K562 (cell line): Measurements from ENCODE around the gene SULT2B1. TPM values are rescaled to one million over a fixed set of nuclear protein-coding genes. Genes with fewer than 3 reads are reported as not detected.
"Not testable (repeated sequence)": the region's sequence is repeated elsewhere in the genome, so short reads cannot be mapped to it uniquely, and the experiment has no call there.

Experiments used
- ATAC-seq: fragments of 200-7000 bp; cut with Tn5 transposase; 3 replicates; pipeline ENCODE4 v1.9.1; 2020; ENCODE audit warnings: moderate library complexity
- BruUV-seq: library from RNA; stranded (reverse); fragments of 400-500 nt; replicated peaks from 2 replicates; lab custom pipeline; 2021; lab: Mats Ljungman, UMichigan
- CTCF ChIA-PET: fragments of 300-600 bp; formaldehyde crosslinking; extraction: SDS; loops from one replicate; lab custom pipeline; 2021; ENCODE audit warnings: low intra/inter-chr PET ratio; lab: Yijun Ruan, JAX
- POLR2A ChIA-PET: fragments of 300-600, 350-650 bp; sonication (Branson Sonifier 250); formaldehyde crosslinking; extraction: SDS; loops from one replicate; lab custom pipeline; 2021; ENCODE audit warnings: antibody characterized with exemption, inconsistent platforms; lab: Yijun Ruan, JAX
- DNase-seq, 4 experiments: peaks; one replicate each; pipeline versions ENCODE4 v3.0.0 to v3.0.0-alpha.2; 2011 to 2018; ENCODE audit warnings: low spot score in 3 of 4, mixed read lengths in 3 of 4; ENCODE audit errors: extremely low read depth in 1 of 4
- FAIRE-seq: peaks from 2 replicates; lab custom pipeline; 2011; peaks lifted over from hg19 to GRCh38; lab: Jason Lieb, UNC
- H2AFZ ChIP-seq: 2 replicates; pipeline ENCODE4 v1.6.0; 2011; ENCODE audit warnings: low read depth, low read length, control low read depth, inconsistent platforms
- H3K27ac ChIP-seq: fragments of 200-600 bp; 3 replicates; pipeline ENCODE4 v1.8.0; 2011; ENCODE audit warnings: low read depth, mild to moderate bottlenecking, control low read depth, inconsistent platforms, low read length, moderate library complexity, mixed read lengths; ENCODE audit errors: extremely low read depth
- H3K27me3 ChIP-seq, 2 experiments: fragments of 300-600 bp in 1 of 2; 2 replicates in 1 of 2; 3 replicates in 1 of 2; pipeline versions ENCODE4 v1.6.0 to v1.8.0; 2011; ENCODE audit warnings: inconsistent platforms in 2 of 2, low read length in 2 of 2, mild to moderate bottlenecking in 1 of 2, mixed read lengths in 1 of 2, moderate library complexity in 1 of 2; ENCODE audit not compliant: control insufficient read depth in 2 of 2, insufficient read depth in 2 of 2
- H3K36me3 ChIP-seq: fragments of 300-600 bp; 3 replicates; pipeline ENCODE4 v1.8.0; 2011; ENCODE audit warnings: mild to moderate bottlenecking, low read length, inconsistent platforms; ENCODE audit not compliant: control insufficient read depth, insufficient read depth
- H3K4me1 ChIP-seq, 2 experiments: fragments of 200-600 bp in 1 of 2; replicated peaks in 1 of 2; 2 replicates in 1 of 2; 3 replicates in 1 of 2; pipeline versions ENCODE4 v1.5.1 to v1.8.0; 2011; ENCODE audit warnings: inconsistent platforms in 2 of 2, low read length in 2 of 2, mild to moderate bottlenecking in 1 of 2, mixed read lengths in 1 of 2, moderate library complexity in 1 of 2; ENCODE audit not compliant: control insufficient read depth in 2 of 2, insufficient read depth in 2 of 2
- H3K4me2 ChIP-seq: 2 replicates; pipeline ENCODE4 v1.6.1; 2011; ENCODE audit warnings: low read length, control low read depth, inconsistent platforms, mixed read lengths; ENCODE audit not compliant: insufficient read depth
- H3K4me3 ChIP-seq: fragments of 200-600 bp; sonication (generic), shearing (Covaris generic); 2 replicates; pipeline ENCODE4 v1.5.1; 2016; ENCODE audit warnings: control low read depth, inconsistent platforms
- H3K79me2 ChIP-seq: fragments of 200-600 bp; 3 replicates; pipeline ENCODE4 v1.8.0; 2011; ENCODE audit warnings: low read length, inconsistent platforms; ENCODE audit not compliant: control insufficient read depth, insufficient read depth
- H3K9ac ChIP-seq, 2 experiments: 2 replicates each; pipeline versions ENCODE4 v1.6.0 to v1.6.1; 2011; ENCODE audit warnings: low read depth in 2 of 2, low read length in 2 of 2, control low read depth in 1 of 2, inconsistent platforms in 1 of 2, mild to moderate bottlenecking in 1 of 2, mixed read lengths in 1 of 2; ENCODE audit not compliant: insufficient read depth in 1 of 2
- H3K9me1 ChIP-seq: one replicate; pipeline ENCODE4 v1.6.0; 2011; ENCODE audit warnings: inconsistent platforms, mild to moderate bottlenecking, low read length, moderate library complexity; ENCODE audit not compliant: control insufficient read depth, insufficient read depth
- H3K9me3 ChIP-seq: replicated peaks from 2 replicates; pipeline ENCODE4 v1.5.1; 2011; ENCODE audit warnings: low read depth, low read length, inconsistent platforms; ENCODE audit not compliant: control insufficient read depth, insufficient read depth
- H4K20me1 ChIP-seq: replicated peaks from 2 replicates; pipeline ENCODE4 v1.6.1; 2011; ENCODE audit warnings: low read length, inconsistent platforms, mixed read lengths; ENCODE audit not compliant: control insufficient read depth, insufficient read depth
- ATF1 ChIP-seq, 2 experiments: fragments of 450-650 bp in 1 of 2; IDR thresholded peaks; 2 replicates each; pipeline ENCODE4 v1.6.1; 2016; ENCODE audit warnings: missing compliant biosample characterization in 1 of 2, missing genetic modification characterization in 1 of 2
- ATF7 ChIP-seq: fragments of 450-650 bp; IDR thresholded peaks from 2 replicates; pipeline ENCODE4 v1.7.1; 2014; ENCODE audit warnings: mild to moderate bottlenecking, moderate library complexity
- BCL6 ChIP-seq: fragments of 250-450 bp; sonication (Bioruptor Pico); IDR thresholded peaks from 2 replicates; pipeline ENCODE4 v1.4.0; 2020
- DPF2 ChIP-seq: fragments of 450-650 bp; IDR thresholded peaks from 2 replicates; pipeline ENCODE4 v1.6.1; 2016
- MAFG ChIP-seq: fragments of 450-650 bp; conservative IDR thresholded peaks from 2 replicates; pipeline ENCODE4 v1.6.1; 2016; ENCODE audit warnings: missing genetic modification characterization, missing compliant biosample characterization
- MAFK ChIP-seq: IDR thresholded peaks from 2 replicates; pipeline ENCODE4 v1.6.1; 2011; ENCODE audit warnings: low read length, improper control_type of control experiment
- MXI1 ChIP-seq: IDR thresholded peaks from 2 replicates; pipeline ENCODE4 v1.6.1; 2011; ENCODE audit warnings: low read depth, mild to moderate bottlenecking, improper control_type of control experiment, low read length
- NFE2 ChIP-seq: IDR thresholded peaks from 2 replicates; pipeline ENCODE4 v1.6.1; 2014; ENCODE audit warnings: antibody characterized with exemption, low read depth
- NFIC ChIP-seq: fragments of 450-650 bp; IDR thresholded peaks from 2 replicates; pipeline ENCODE4 v1.6.1; 2017; ENCODE audit warnings: mild to moderate bottlenecking, inconsistent platforms
- NFIX ChIP-seq: fragments of 250-450 bp; sonication (Bioruptor Pico); IDR thresholded peaks from 2 replicates; pipeline ENCODE4 v1.4.0; 2020; ENCODE audit warnings: low read depth, mild to moderate bottlenecking, moderate library complexity
- SNRNP70 ChIP-seq: fragments of 200-400 bp; formaldehyde crosslinking; optimal IDR thresholded peaks from 2 replicates; pipeline ENCODE3; 2017; ENCODE audit warnings: low read depth, low read length
- TBL1XR1 ChIP-seq, 2 experiments: IDR thresholded peaks; 2 replicates each; pipeline ENCODE4 v1.6.1; 2012; ENCODE audit warnings: improper control_type of control experiment in 2 of 2, low read length in 2 of 2, mild to moderate bottlenecking in 1 of 2
- ZBTB7A ChIP-seq: IDR thresholded peaks from 2 replicates; pipeline ENCODE4 v1.6.1; 2011; ENCODE audit warnings: low read depth, mild to moderate bottlenecking, low read length, moderate library complexity, borderline replicate concordance; ENCODE audit not compliant: control insufficient read depth
- ZNF146 ChIP-seq: IDR thresholded peaks from one replicate; pipeline ENCODE4 v1.6.1; 2018; ENCODE audit warnings: missing compliant biosample characterization; ENCODE audit not compliant: unreplicated experiment
- ZNF316 ChIP-seq: fragments of 450-650 bp; IDR thresholded peaks from 2 replicates; pipeline ENCODE4 v1.6.1; 2016
- ZNF408 ChIP-seq: fragments of 250-450 bp; sonication (Bioruptor Pico); IDR thresholded peaks from 2 replicates; pipeline ENCODE4 v1.4.0; 2020; ENCODE audit warnings: low read depth, mild to moderate bottlenecking, moderate library complexity
- ZNF740 ChIP-seq, 3 experiments: fragments of 200-800 bp in 1 of 3; sonication (Bioruptor generic) in 1 of 3; sonication (generic) in 1 of 3; formaldehyde crosslinking in 1 of 3; IDR thresholded peaks; 2 replicates each; pipeline versions ENCODE4 v1.6.1 to v1.8.0; 2016 to 2022; ENCODE audit warnings: mild to moderate bottlenecking in 2 of 3, missing compliant biosample characterization in 2 of 3, missing genetic modification characterization in 2 of 3, missing genetic modification reagents in 1 of 3
- WGBS: fragments of 100-300 bp; shearing (Covaris generic); methylation state at CpG from one replicate; pipeline ENCODE4 v1.1.6; 2016; ENCODE audit warnings: low coverage, mixed read lengths; ENCODE audit not compliant: insufficient coverage; ENCODE audit errors: missing lambda C conversion rate; 5-methylcytosine and 5-hydroxymethylcytosine counted together
- in situ Hi-C: fragments of 300-500 bp; cut with MboI; formaldehyde crosslinking; loops from 4 replicates; pipeline ENCODE4 v1.15.0; 2018; ENCODE audit warnings: inconsistent platforms, mixed read lengths
- intact Hi-C: fragments of 100-400 bp; cut with micrococcal nuclease; formaldehyde crosslinking; loops from 2 replicates; pipeline ENCODE4 v1.14.2; 2022
- polyA plus RNA-seq, 8 experiments: library from polyadenylated mRNA; depleted of rRNA in 4 of 8; stranded (reverse) in 5 of 8; unstranded in 3 of 8; fragments of >200 nt; fragmentation: Nextera tagmentation in 2 of 8; fragmentation: Illumina TruSeq in 1 of 8; extraction: Ambion mirVana in 2 of 8; extraction: Trizol in 1 of 8; gene quantifications; 2 replicates each; pipeline versions ENCODE4 v1.2.1 to v1.2.3, GENCODE V29; 2011 to 2014; ENCODE audit warnings: inconsistent platforms in 1 of 8, missing spikeins in 1 of 8
- total RNA-seq, 7 experiments: library from RNA; depleted of rRNA in 6 of 7; stranded (reverse); fragments of >200 nt in 6 of 7; fragmentation: Illumina TruSeq in 2 of 7; extraction: Trizol in 2 of 7; gene quantifications; 2 replicates each; pipeline versions ENCODE4 v1.2.1 to v1.2.3, GENCODE V29; 2011 to 2021; ENCODE audit warnings: low replicate concordance in 1 of 7

Gene SULT2B1
- total and polyA plus RNA-seq, 9 of the 15 experiments (the other 6 are each of a cell fraction or from before 2014, with no cell fraction given): 0.09 to 0.62 (median 0.22) TPM; not detected in 2

- H3K36me3 ChIP-seq, H3K9me1 ChIP-seq, H3K4me2 ChIP-seq, BruUV-seq, FAIRE-seq, H4K20me1 ChIP-seq, H2AFZ ChIP-seq, H3K4me1 ChIP-seq, POLR2A ChIA-PET, H3K27ac ChIP-seq, H3K9ac ChIP-seq, ATAC-seq, H3K79me2 ChIP-seq, DNase-seq, H3K4me3 ChIP-seq, H3K9me3 ChIP-seq, in situ Hi-C loops, H3K27me3 ChIP-seq, intact Hi-C loops, CTCF ChIA-PET: not testable (repeated sequence)
- TF ChIP-seq ZNF146 (CRISPR knock-in tag): peak; percentile 84
- WGBS: 58% methylated on average over 6 of the region's 8 CpGs
These were observed 13.9 kb upstream of the SULT2B1 start for GRCh38 chr19:48538057-48538456.

GRCh38 chr19:48539503-48540096 lies 12.4 kb upstream of the SULT2B1 start:
- H3K4me3 ChIP-seq: no peak overlapping the region
- 45% methylated on average over 17 of the region's 17 CpGs for WGBS
- H3K27me3 ChIP-seq: no peaks in the 10 kb centered on the region
- in situ Hi-C loops (no loop called here), intact Hi-C loops (no loop called here)
- H3K79me2 ChIP-seq: no peaks in the 10 kb centered on the region
- ATAC-seq (no peak), FAIRE-seq (peak; percentile 15), DNase-seq (peak in 2 of 4 experiments; percentile 12 to 50)
- H3K9me3 ChIP-seq: no peaks in the 10 kb centered on the region
- H3K36me3 ChIP-seq: no peaks in the 10 kb centered on the region
- H3K4me1 ChIP-seq: peaks cover 2 to 9% of the 10 kb centered on the region in 2 experiments; a peak in 2 of 5 replicates
- H3K4me2 ChIP-seq: no peak overlapping the region
- H2AFZ ChIP-seq: no peak overlapping the region
- H3K27ac ChIP-seq: no peak overlapping the region
- no peak overlapping the region for H3K9ac ChIP-seq
- H4K20me1 ChIP-seq: no peaks in the 10 kb centered on the region
- no peaks in the 10 kb centered on the region for H3K9me1 ChIP-seq
- ChIA-PET CTCF (no interaction called here), POLR2A (interaction anchor here (0.6 to 1.5 kb wide), 9 partner anchors 12 to 140 kb away, joined by 3 to 6 read pairs (median 4); no protein-coding TSS in a partner anchor)
- no TSS peak for BruUV-seq
- TF ChIP-seq NFIX (CRISPR knock-in tag): peak; percentile 99
- no peak for TF ChIP-seq TBL1XR1 (IDR thresholded peaks at IDR 0.05; ENCODE audit: low read length in 2 of 2)
- TF ChIP-seq ZNF316: 0 out of 2 replicates have a peak, but pooled peaks have one; percentile 2
- TF ChIP-seq ATF7: peak; percentile 74
- no peak for TF ChIP-seq MAFK
- TF ChIP-seq ATF1 (CRISPR knock-in tag; IDR thresholded peaks at IDR 0.05): no peak
- peak; percentile 68 for TF ChIP-seq ATF1 (tag; IDR thresholded peaks at IDR 0.05)
- TF ChIP-seq SNRNP70: no peak
- TF ChIP-seq NFIC: peak; percentile 100
- TF ChIP-seq MAFG (tag): peak; percentile 59
- no peak for TF ChIP-seq MXI1
- TF ChIP-seq DPF2: 0 out of 2 replicates have a peak, but pooled peaks have one; percentile 16
- peak; percentile 27; the same call in 1 of the 2 replicates for TF ChIP-seq NFE2
- TF ChIP-seq ZNF740 (CRISPR knock-in tag; IDR thresholded peaks at IDR 0.05): no peak
- TF ChIP-seq ZNF740 (tag; IDR thresholded peaks at IDR 0.05): no peak
- no peak for TF ChIP-seq ZNF408 (CRISPR knock-in tag)
- TF ChIP-seq BCL6 (CRISPR knock-in tag): no peak
- TF ChIP-seq ZBTB7A: no peak
